Measurements from ENCODE around the gene NLN. TPM values are rescaled to one million over a fixed set of nuclear protein-coding genes. Genes with fewer than 3 reads are reported as not detected.

The NLN gene
- total and polyA plus RNA-seq, 12 donors, result 0.77 to 14.1 (median 6.9) TPM

- DNase-seq, result no peak
- TF ChIP-seq POLR2A (IDR thresholded peaks at IDR 0.05), result no peak
- no peak for TF ChIP-seq CTCF (IDR thresholded peaks at IDR 0.05)
- Histone ChIP-seq H3K36me3 (replicated peaks in 1 of 2) (no peaks in the 10 kb centered on the region), H3K4me3 (no peak overlapping the region), H3K27me3 (no peaks in the 10 kb centered on the region), H3K9me3 (replicated peaks in 1 of 3) (peaks cover 0 to 3% (median 0%) of the 10 kb centered on the region in 3 donors), H3K27ac (no peak overlapping the region), H3K4me1 (replicated peaks in 1 of 2) (no peaks in the 10 kb centered on the region)
- intact Hi-C loops (cut with DNase I), result no loop called here
Measured at GRCh38 chr5:65813174-65813573, 91.2 kb downstream of the NLN start.

- 89 to 100% (median 97%) methylated on average over 1 of the region's 1 CpG for WGBS, 4 donors
- Histone ChIP-seq H3K27ac (no peak overlapping the region), H3K36me3 (replicated peaks in 1 of 2) (no peaks in the 10 kb centered on the region), H3K9me3 (replicated peaks in 1 of 3) (peaks cover 0 to 3% (median 0%) of the 10 kb centered on the region in 3 donors), H3K27me3 (no peaks in the 10 kb centered on the region), H3K4me3 (no peak overlapping the region), H3K4me1 (replicated peaks in 1 of 2) (no peaks in the 10 kb centered on the region)
- intact Hi-C loops (cut with DNase I), result no loop called here
- TF ChIP-seq CTCF (IDR thresholded peaks at IDR 0.05) (no peak), POLR2A (IDR thresholded peaks at IDR 0.05) (no peak)
- DNase-seq, result peak in 1 of 7 donors; percentile 19
Measured at GRCh38 chr5:65815161-65815560, 93.2 kb downstream of the NLN start.

GRCh38 chr5:65816729-65817128, 94.7 kb downstream of the NLN start:
- intact Hi-C loops (cut with DNase I), result no loop called here
- WGBS, 4 donors, result 89 to 95% (median 92%) methylated on average over 2 of the region's 2 CpGs
- no peaks in the 10 kb centered on the region for H3K27me3 ChIP-seq
- H3K4me3 ChIP-seq, result no peak overlapping the region
- DNase-seq, result no peak
- no peaks in the 10 kb centered on the region for H3K36me3 ChIP-seq (replicated peaks in 1 of 2)
- H3K4me1 ChIP-seq (replicated peaks in 1 of 2), result no peaks in the 10 kb centered on the region
- peaks cover 0 to 3% (median 0%) of the 10 kb centered on the region in 3 donors for H3K9me3 ChIP-seq (replicated peaks in 1 of 3)
- H3K27ac ChIP-seq, result no peak overlapping the region
- TF ChIP-seq POLR2A (IDR thresholded peaks at IDR 0.05) (no peak), CTCF (IDR thresholded peaks at IDR 0.05) (no peak)

GRCh38 chr5:65817931-65818330, 95.9 kb downstream of the NLN start:
- Histone ChIP-seq H3K36me3 (replicated peaks in 1 of 2) (no peaks in the 10 kb centered on the region), H3K27ac (no peak overlapping the region), H3K4me1 (replicated peaks in 1 of 2) (no peaks in the 10 kb centered on the region), H3K9me3 (replicated peaks in 1 of 3) (peaks cover 0 to 3% (median 0%) of the 10 kb centered on the region in 3 donors), H3K4me3 (no peak overlapping the region), H3K27me3 (no peaks in the 10 kb centered on the region)
- DNase-seq, result no peak
- TF ChIP-seq CTCF (IDR thresholded peaks at IDR 0.05) (no peak), POLR2A (IDR thresholded peaks at IDR 0.05) (no peak)
- WGBS, 4 donors, result 83 to 88% (median 84%) methylated on average over 4 of the region's 4 CpGs
- intact Hi-C loops (cut with DNase I), result no loop called here

Measured in adrenal gland (tissue), 12 donors.